Mesothelial cell of epicardium (in vitro differentiated cells): ENCODE measurements around the gene CRB3. TPM values are rescaled to one million over a fixed set of nuclear protein-coding genes. Genes with fewer than 3 reads are reported as not detected.

Source experiments
- DNase-seq, 2 experiments: peaks; one replicate each; pipeline ENCODE4 v3.0.0; 2021; ENCODE audit warnings: low spot score in 2 of 2; ENCODE audit not compliant: unreplicated experiment in 2 of 2
- H3K27ac Mint-ChIP-seq: 2 replicates; pipeline ENCODE4 v1.8.0; 2021; ENCODE audit warnings: mixed read lengths
- H3K27me3 Mint-ChIP-seq: 2 replicates; pipeline ENCODE4 v1.8.0; 2021; ENCODE audit warnings: low read depth, mixed read lengths
- H3K36me3 Mint-ChIP-seq: 2 replicates; pipeline ENCODE4 v1.8.0; 2021; ENCODE audit warnings: mixed read lengths
- H3K4me1 Mint-ChIP-seq: 2 replicates; pipeline ENCODE4 v1.8.0; 2021; ENCODE audit warnings: mixed read lengths
- H3K4me3 Mint-ChIP-seq: 2 replicates; pipeline ENCODE4 v1.8.0; 2021; ENCODE audit warnings: mild to moderate bottlenecking, moderate library complexity, mixed read lengths
- H3K9me3 Mint-ChIP-seq: 2 replicates; pipeline ENCODE4 v1.8.0; 2021; ENCODE audit warnings: mixed read lengths
- CTCF ChIP-seq: fragments of 200-600 bp; sonication (generic); IDR thresholded peaks from one replicate; pipeline ENCODE4 v1.5.0; 2021; ENCODE audit warnings: antibody characterized with exemption; ENCODE audit not compliant: unreplicated experiment
- microRNA-seq: library from miRNA; unstranded; fragments of <30 nt; microRNA quantifications from one replicate; pipeline ENCODE4 v1.2.0, GENCODE V29; 2021; ENCODE audit warnings: inconsistent platforms, mixed read lengths
- total RNA-seq: library from RNA; stranded (reverse); gene quantifications from 3 replicates; pipeline ENCODE4 v1.2.1, GENCODE V29; 2021

Gene CRB3
- total RNA-seq, 1 donor from 2014 or later = 20.6 TPM

GRCh38 chr19:6510618-6511017, 46.5 kb downstream of the CRB3 start:
- DNase-seq = no peak
- no peak overlapping the region for H3K4me3 Mint-ChIP-seq
- H3K27ac Mint-ChIP-seq = no peak overlapping the region
- H3K36me3 Mint-ChIP-seq = no peaks in the 10 kb centered on the region
- no peak for TF ChIP-seq CTCF
- H3K4me1 Mint-ChIP-seq = no peaks in the 10 kb centered on the region
- no peaks in the 10 kb centered on the region for H3K9me3 Mint-ChIP-seq
- H3K27me3 Mint-ChIP-seq = peaks cover 2% of the 10 kb centered on the region

- no peak for DNase-seq
- Mint-ChIP-seq H3K27ac (no peak overlapping the region), H3K27me3 (peaks cover 13% of the 10 kb centered on the region), H3K9me3 (no peaks in the 10 kb centered on the region), H3K36me3 (no peaks in the 10 kb centered on the region), H3K4me1 (peaks cover 10% of the 10 kb centered on the region), H3K4me3 (no peak overlapping the region)
- no peak for TF ChIP-seq CTCF
Observed at GRCh38 chr19:6514089-6514488, 50.0 kb downstream of the CRB3 start.

- no peak for DNase-seq
- H3K36me3 Mint-ChIP-seq = no peaks in the 10 kb centered on the region
- no peak overlapping the region for H3K27ac Mint-ChIP-seq
- no peak for TF ChIP-seq CTCF
- H3K4me3 Mint-ChIP-seq = peak overlapping the region; percentile 44
- H3K27me3 Mint-ChIP-seq = peaks cover 16% of the 10 kb centered on the region
- H3K4me1 Mint-ChIP-seq = peaks cover 10% of the 10 kb centered on the region
- no peaks in the 10 kb centered on the region for H3K9me3 Mint-ChIP-seq
Observed at GRCh38 chr19:6514926-6515544, 51.0 kb downstream of the CRB3 start.

GRCh38 chr19:6516018-6516658, 52.1 kb downstream of the CRB3 start:
- Mint-ChIP-seq H3K9me3 (no peaks in the 10 kb centered on the region), H3K4me3 (peak overlapping the region; percentile 87), H3K27me3 (peaks cover 18% of the 10 kb centered on the region), H3K4me1 (peaks cover 10% of the 10 kb centered on the region), H3K27ac (peak overlapping the region; percentile 79), H3K36me3 (no peaks in the 10 kb centered on the region)
- no peak for TF ChIP-seq CTCF
- DNase-seq = peak; percentile 79 to 84

Small RNA genes within 50 kb of the gene (microRNA-seq; reads per million reads assigned to microRNA genes)
- gene MIR3940 = 22.6 reads per million, percentile 45 among the genes with 10 or more reads in this experiment

Other genes with a start within 250 kb of the CRB3 start
- gene MLLT1, start 184.3 kb upstream of the CRB3 start, total RNA-seq = 90.5 to 99.8 TPM (median 93.1 TPM) in 3 replicates
- 0.16 TPM in 1 of 3 replicates, not detected in the others for gene ACER1, start 130.7 kb upstream of the CRB3 start, total RNA-seq
- 55.1 to 64.8 TPM (median 58.2 TPM) in 3 replicates for gene CLPP, start 102.7 kb upstream of the CRB3 start, total RNA-seq
- gene ALKBH7, start 91.5 kb upstream of the CRB3 start, total RNA-seq = 83.7 to 92.9 TPM (median 87.7 TPM) in 3 replicates
- gene PSPN, start 88.3 kb upstream of the CRB3 start, total RNA-seq = 3.5 to 3.8 TPM (median 3.6 TPM) in 3 replicates
- 67.4 to 73.8 TPM (median 68.3 TPM) in 3 replicates for gene GTF2F1, start 71.1 kb upstream of the CRB3 start, total RNA-seq
- 375 to 384 TPM (median 380 TPM) in 3 replicates for gene KHSRP, start 39.5 kb upstream of the CRB3 start, total RNA-seq
- 1.2 to 1.8 TPM (median 1.6 TPM) in 3 replicates for gene SLC25A41, start 30.5 kb upstream of the CRB3 start, total RNA-seq
- gene SLC25A23, start 4.5 kb upstream of the CRB3 start, total RNA-seq = 60.8 to 67.5 TPM (median 65.5 TPM) in 3 replicates
- gene DENND1C, start 17.5 kb downstream of the CRB3 start, total RNA-seq = 0.42 to 0.75 TPM (median 0.63 TPM) in 3 replicates
- 10.5 to 13.5 TPM (median 13.0 TPM) in 3 replicates for gene TUBB4A, start 38.0 kb downstream of the CRB3 start, total RNA-seq
- gene TNFSF9, start 66.8 kb downstream of the CRB3 start, total RNA-seq = 0.76 to 1.5 TPM (median 1.1 TPM) in 3 replicates
- not detected in 3 replicates for gene CD70, start 126.9 kb downstream of the CRB3 start, total RNA-seq
- 0.07 to 0.09 TPM in 2 of 3 replicates, not detected in the other for gene TNFSF14, start 205.9 kb downstream of the CRB3 start, total RNA-seq